K562 (cell line): ENCODE results near the gene RNASEH2A. TPM values are rescaled to one million over a fixed set of nuclear protein-coding genes. Genes with fewer than 3 reads are reported as not detected.
A peak's percentile ranks its signal among the peaks of the same experiment; 100 is the strongest.

Experiments used
- ADNP ChIP-seq: fragments of 200-800 bp; sonication (Bioruptor generic); IDR thresholded peaks from 2 replicates; pipeline ENCODE4 v1.6.1; 2016; ENCODE audit warnings: missing genetic modification characterization, missing compliant biosample characterization
- ATF6 ChIP-seq: sonication (generic); formaldehyde crosslinking; IDR thresholded peaks from 2 replicates; pipeline ENCODE4 v1.4.0; 2020; ENCODE audit warnings: mild to moderate bottlenecking, missing genetic modification reagents
- CBFA2T3 ChIP-seq: fragments of 450-650 bp; IDR thresholded peaks from 2 replicates; pipeline ENCODE4 v1.6.1; 2017
- CEBPG ChIP-seq, 3 experiments: fragments of 200-800 bp in 1 of 3; sonication (Bioruptor generic) in 1 of 3; sonication (generic) in 1 of 3; formaldehyde crosslinking in 1 of 3; IDR thresholded peaks in 2 of 3; conservative IDR thresholded peaks in 1 of 3; 2 replicates each; pipeline versions ENCODE4 v1.6.1 to v1.8.0; 2016 to 2022; ENCODE audit warnings: missing compliant biosample characterization in 2 of 3, missing genetic modification characterization in 2 of 3, mild to moderate bottlenecking in 1 of 3, missing genetic modification reagents in 1 of 3
- CHD2 ChIP-seq: IDR thresholded peaks from 2 replicates; pipeline ENCODE4 v1.6.1; 2011; ENCODE audit warnings: low read depth, low read length
- CXXC5 ChIP-seq: fragments of 250-450 bp; sonication (Bioruptor Pico); IDR thresholded peaks from 2 replicates; pipeline ENCODE4 v1.8.0; 2022; ENCODE audit warnings: inconsistent platforms, mild to moderate bottlenecking, moderate library complexity
- DDX20 ChIP-seq: fragments of 450-650 bp; IDR thresholded peaks from 2 replicates; pipeline ENCODE4 v1.6.1; 2016; ENCODE audit warnings: missing genetic modification characterization, low read depth, mild to moderate bottlenecking, missing compliant biosample characterization, moderate library complexity
- FOS ChIP-seq: IDR thresholded peaks from 3 replicates; pipeline ENCODE4 v1.6.1; 2011; ENCODE audit not compliant: insufficient read length; ENCODE audit errors: extremely low read depth
- HDAC3 ChIP-seq: fragments of 450-650 bp; IDR thresholded peaks from 2 replicates; pipeline ENCODE4 v1.6.1; 2018; ENCODE audit warnings: borderline replicate concordance, mild to moderate bottlenecking, moderate library complexity; ENCODE audit not compliant: partially characterized antibody
- HMG20A ChIP-seq: fragments of 450-650 bp; formaldehyde crosslinking; conservative IDR thresholded peaks from 2 replicates; pipeline ENCODE4 v1.4.0; 2020; ENCODE audit warnings: mild to moderate bottlenecking, mixed read lengths
- HOXB6 ChIP-seq: fragments of 250-450 bp; sonication (Bioruptor Pico); IDR thresholded peaks from 2 replicates; pipeline ENCODE4 v1.5.1; 2022; ENCODE audit warnings: mild to moderate bottlenecking, borderline replicate concordance
- KAT8 ChIP-seq: fragments of 450-650 bp; IDR thresholded peaks from 2 replicates; pipeline ENCODE4 v1.6.1; 2016; ENCODE audit warnings: low read depth, mild to moderate bottlenecking
- LARP7 ChIP-seq: fragments of 450-650 bp; IDR thresholded peaks from 2 replicates; pipeline ENCODE4 v1.6.1; 2016
- PPARD ChIP-seq: fragments of 250-450 bp; sonication (Bioruptor Pico); IDR thresholded peaks from 2 replicates; pipeline ENCODE4 v1.8.0; 2022; ENCODE audit warnings: inconsistent platforms, mild to moderate bottlenecking, moderate library complexity
- RBFOX2 ChIP-seq: fragments of 200-400 bp; formaldehyde crosslinking; IDR thresholded peaks from 2 replicates; pipeline ENCODE4 v1.6.1; 2017; ENCODE audit warnings: low read depth, mild to moderate bottlenecking, low read length, moderate library complexity
- RFX5 ChIP-seq: IDR thresholded peaks from 2 replicates; pipeline ENCODE4 v1.6.1; 2011; ENCODE audit warnings: low read depth, mild to moderate bottlenecking, improper control_type of control experiment, low read length
- SAP30 ChIP-seq: fragments of 200-600 bp; sonication (generic); IDR thresholded peaks from 2 replicates; pipeline ENCODE4 v1.6.1; 2012; ENCODE audit warnings: borderline replicate concordance, low read depth, mild to moderate bottlenecking, moderate library complexity, low read length, control low read depth, inconsistent platforms; ENCODE audit not compliant: insufficient read depth, poor library complexity, severe bottlenecking
- TARDBP ChIP-seq: fragments of 450-650 bp; IDR thresholded peaks from 2 replicates; pipeline ENCODE4 v1.6.1; 2016
- TEAD4 ChIP-seq, 2 experiments: sonication (generic) in 1 of 2; formaldehyde crosslinking in 1 of 2; IDR thresholded peaks; 2 replicates each; pipeline versions ENCODE4 v1.6.1 to v1.8.0; 2012 to 2022; ENCODE audit warnings: borderline replicate concordance in 1 of 2, inconsistent platforms in 1 of 2, low read length in 1 of 2, mild to moderate bottlenecking in 1 of 2, missing genetic modification reagents in 1 of 2
- U2AF1 ChIP-seq: fragments of 200-400 bp; formaldehyde crosslinking; optimal IDR thresholded peaks from 2 replicates; pipeline ENCODE3; 2017; ENCODE audit warnings: mild to moderate bottlenecking, low read depth, low read length, moderate library complexity
- ZC3H11A ChIP-seq: IDR thresholded peaks from 2 replicates; pipeline ENCODE4 v1.6.1; 2012; ENCODE audit warnings: low read depth, low read length, improper control_type of control experiment
- ZFX ChIP-seq: sonication (generic); formaldehyde crosslinking; IDR thresholded peaks from 2 replicates; pipeline ENCODE4 v1.8.0; 2022; ENCODE audit warnings: mild to moderate bottlenecking, missing genetic modification reagents, moderate library complexity
- ZNF121 ChIP-seq: sonication (generic); formaldehyde crosslinking; conservative IDR thresholded peaks from 2 replicates; pipeline ENCODE4 v1.8.0; 2022; ENCODE audit warnings: missing genetic modification reagents
- ZNF282 ChIP-seq: sonication (generic); formaldehyde crosslinking; IDR thresholded peaks from 2 replicates; pipeline ENCODE4 v1.8.1; 2023; ENCODE audit warnings: missing genetic modification reagents
- ZNF717 ChIP-seq: fragments of 250-450 bp; sonication (Bioruptor Pico); IDR thresholded peaks from 2 replicates; pipeline ENCODE4 v1.5.0; 2021
- polyA plus RNA-seq, 8 experiments: library from polyadenylated mRNA; depleted of rRNA in 4 of 8; stranded (reverse) in 5 of 8; unstranded in 3 of 8; fragments of >200 nt; fragmentation: Nextera tagmentation in 2 of 8; fragmentation: Illumina TruSeq in 1 of 8; extraction: Ambion mirVana in 2 of 8; extraction: Trizol in 1 of 8; gene quantifications; 2 replicates each; pipeline versions ENCODE4 v1.2.1 to v1.2.3, GENCODE V29; 2011 to 2014; ENCODE audit warnings: inconsistent platforms in 1 of 8, missing spikeins in 1 of 8
- total RNA-seq, 7 experiments: library from RNA; depleted of rRNA in 6 of 7; stranded (reverse); fragments of >200 nt in 6 of 7; fragmentation: Illumina TruSeq in 2 of 7; extraction: Trizol in 2 of 7; gene quantifications; 2 replicates each; pipeline versions ENCODE4 v1.2.1 to v1.2.3, GENCODE V29; 2011 to 2021; ENCODE audit warnings: low replicate concordance in 1 of 7
- TF ChIP-seq, protein P1 (sequence below): fragments of 250-450 bp; sonication (Bioruptor Pico); IDR thresholded peaks from 2 replicates; pipeline ENCODE4 v1.4.0; 2020; ENCODE audit warnings: mild to moderate bottlenecking, moderate library complexity

Gene RNASEH2A
- total and polyA plus RNA-seq, 9 of the 15 experiments (the other 6 are each of a cell fraction or from before 2014, with no cell fraction given): 22.3 to 78.0 (median 61.7) TPM

DNA sequence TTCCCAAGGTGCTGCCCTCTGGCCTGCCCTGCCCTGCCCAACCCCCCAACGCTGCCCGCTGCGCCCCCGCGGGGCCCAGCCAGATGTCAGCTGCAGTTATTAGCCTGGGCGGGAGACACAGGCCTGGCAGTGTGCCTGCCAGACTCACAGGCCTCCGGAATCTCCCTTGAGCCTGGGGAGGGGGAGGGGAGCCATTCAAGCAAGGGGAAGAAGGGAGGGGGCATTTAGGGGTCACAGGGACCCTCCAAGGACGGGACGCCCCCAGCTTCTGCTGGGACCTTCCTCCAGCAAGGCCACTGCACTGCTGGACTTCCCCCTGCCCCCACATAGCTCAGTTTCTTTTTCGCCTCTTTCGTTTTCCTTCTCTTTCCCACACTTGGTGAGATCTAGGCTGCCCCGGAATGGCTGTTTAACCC, 17.7 kb upstream of the RNASEH2A start (continued):
- TF ChIP-seq ZFX (CRISPR knock-in tag) (peak; percentile 60), ZNF121 (CRISPR knock-in tag) (no peak), CEBPG (CRISPR knock-in tag; IDR thresholded peaks at IDR 0.05) (no peak), CEBPG (tag; conservative IDR thresholded peaks at IDR 0.05 in 1 of 2, IDR thresholded peaks at IDR 0.05 in 1 of 2) (no peak), U2AF1 (no peak), HDAC3 (no peak), ZC3H11A (no peak), ZNF717 (CRISPR knock-in tag) (no peak), HMG20A (CRISPR knock-in tag) (no peak), CBFA2T3 (peak; percentile 72), CHD2 (no peak), RBFOX2 (peak; percentile 71), ADNP (tag) (no peak), ATF6 (no peak), CXXC5 (peak; percentile 40; the same call in 1 of the 2 replicates), TARDBP (no peak), TEAD4 (IDR thresholded peaks at IDR 0.05; ENCODE audit: low read length) (no peak), TEAD4 (CRISPR knock-in tag; IDR thresholded peaks at IDR 0.05; ENCODE audit: borderline replicate concordance) (no peak), ZNF282 (CRISPR knock-in tag) (no peak), RFX5 (no peak), SAP30 (no peak), LARP7 (no peak), FOS (no peak), HOXB6 (no peak), KAT8 (no peak), DDX20 (tag) (no peak), PPARD (CRISPR knock-in tag) (no peak)
- TF ChIP-seq, protein P1, sequence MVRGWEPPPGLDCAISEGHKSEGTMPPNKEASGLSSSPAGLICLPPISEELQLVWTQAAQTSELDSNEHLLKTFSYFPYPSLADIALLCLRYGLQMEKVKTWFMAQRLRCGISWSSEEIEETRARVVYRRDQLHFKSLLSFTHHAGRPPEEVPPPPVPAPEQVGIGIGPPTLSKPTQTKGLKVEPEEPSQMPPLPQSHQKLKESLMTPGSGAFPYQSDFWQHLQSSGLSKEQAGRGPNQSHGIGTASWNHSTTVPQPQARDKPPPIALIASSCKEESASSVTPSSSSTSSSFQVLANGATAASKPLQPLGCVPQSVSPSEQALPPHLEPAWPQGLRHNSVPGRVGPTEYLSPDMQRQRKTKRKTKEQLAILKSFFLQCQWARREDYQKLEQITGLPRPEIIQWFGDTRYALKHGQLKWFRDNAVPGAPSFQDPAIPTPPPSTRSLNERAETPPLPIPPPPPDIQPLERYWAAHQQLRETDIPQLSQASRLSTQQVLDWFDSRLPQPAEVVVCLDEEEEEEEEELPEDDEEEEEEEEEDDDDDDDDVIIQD (CRISPR knock-in tag): no peak
